ENCODE measurements around the gene CYB5D1.
"Not testable (repeated sequence)": the region's sequence is repeated elsewhere in the genome, so short reads cannot be mapped to it uniquely, and the experiment has no call there.

Gene CYB5D1

GRCh38 chr17:7857713-7858521 lies at the start of gene CYB5D1:
Gene CYB5D1 (plus strand): TSS chr17:7858003. CDS start chr17:7858135, 132 bp downstream.
- TF ChIP-seq CTCF (IDR thresholded peaks at IDR 0.05) = no peak; the same call in 1 of the 2 replicates
- TF ChIP-seq ZFX (IDR thresholded peaks at IDR 0.05; ENCODE audit: borderline replicate concordance) = no peak
- peak within 1 kb of the TSS; percentile 98 for H3K27ac ChIP-seq

GRCh38 chr17:7809086-7809790 lies 48.6 kb upstream of the CYB5D1 start:
- no peak overlapping the region for H3K27ac ChIP-seq
- TF ChIP-seq CTCF (IDR thresholded peaks at IDR 0.05) = no peak
- no peak for TF ChIP-seq ZFX (IDR thresholded peaks at IDR 0.05; ENCODE audit: borderline replicate concordance)

GRCh38 chr17:7809791-7810343 lies 47.9 kb upstream of the CYB5D1 start:
- H3K27ac ChIP-seq = not testable (repeated sequence)

GRCh38 chr17:7811251-7811650 lies 46.6 kb upstream of the CYB5D1 start:
- no peak overlapping the region for H3K27ac ChIP-seq
- TF ChIP-seq ZFX (IDR thresholded peaks at IDR 0.05; ENCODE audit: borderline replicate concordance) = no peak
- TF ChIP-seq CTCF (IDR thresholded peaks at IDR 0.05) = no peak

GRCh38 chr17:7814969-7815368 lies 42.8 kb upstream of the CYB5D1 start:
- TF ChIP-seq CTCF (IDR thresholded peaks at IDR 0.05) (no peak), ZFX (IDR thresholded peaks at IDR 0.05; ENCODE audit: borderline replicate concordance) (no peak)
- no peak overlapping the region for H3K27ac ChIP-seq

- H3K27ac ChIP-seq = no peak overlapping the region
- no peak for TF ChIP-seq CTCF (IDR thresholded peaks at IDR 0.05)
- TF ChIP-seq ZFX (IDR thresholded peaks at IDR 0.05; ENCODE audit: borderline replicate concordance) = no peak
These were observed 40.7 kb upstream of the CYB5D1 start for GRCh38 chr17:7816926-7817642.

- no peak overlapping the region for H3K27ac ChIP-seq
- TF ChIP-seq ZFX (IDR thresholded peaks at IDR 0.05; ENCODE audit: borderline replicate concordance) (no peak), CTCF (IDR thresholded peaks at IDR 0.05) (no peak)
These were observed 40.2 kb upstream of the CYB5D1 start for GRCh38 chr17:7817643-7817964.

Data from 22Rv1 (cell line).